ENCODE results near the gene SYT9.

SYT9 gene

GRCh38 chr11:7485186-7486097, 233.7 kb downstream of the SYT9 start, which contains the start of gene OLFML1:
Gene OLFML1, plus strand, starts transcription at chr11:7485506. Its CDS starts 370 bp downstream, at chr11:7485876.
- no peak within 1 kb of the TSS for H3K4me3 ChIP-seq (ENCODE audit: low read length)
- DNase-seq (ENCODE audit: low read depth) = no peak
- TF ChIP-seq CTCF (IDR thresholded peaks at IDR 0.05; ENCODE audit: insufficient read depth, low read depth, low read length, missing control alignments) = no peak

GRCh38 chr11:7486098-7486780, 234.5 kb downstream of the SYT9 start:
- H3K4me3 ChIP-seq (ENCODE audit: low read length) = no peak overlapping the region
- no peak for TF ChIP-seq CTCF (IDR thresholded peaks at IDR 0.05; ENCODE audit: insufficient read depth, low read depth, low read length, missing control alignments)
- DNase-seq (ENCODE audit: low read depth) = no peak

- no peak for DNase-seq (ENCODE audit: low read depth)
- TF ChIP-seq CTCF (IDR thresholded peaks at IDR 0.05; ENCODE audit: insufficient read depth, low read depth, low read length, missing control alignments) = no peak
- H3K4me3 ChIP-seq (ENCODE audit: low read length) = no peak overlapping the region
Observed at GRCh38 chr11:7486781-7487140, 235.1 kb downstream of the SYT9 start.

- no peak for DNase-seq (ENCODE audit: low read depth)
- H3K4me3 ChIP-seq (ENCODE audit: low read length) = no peak overlapping the region
- no peak for TF ChIP-seq CTCF (IDR thresholded peaks at IDR 0.05; ENCODE audit: insufficient read depth, low read depth, low read length, missing control alignments)
Observed at GRCh38 chr11:7487360-7487759, 235.7 kb downstream of the SYT9 start.

- no peak for TF ChIP-seq CTCF (IDR thresholded peaks at IDR 0.05; ENCODE audit: insufficient read depth, low read depth, low read length, missing control alignments)
- DNase-seq (ENCODE audit: low read depth) = no peak
- no peak overlapping the region for H3K4me3 ChIP-seq (ENCODE audit: low read length)
Observed at GRCh38 chr11:7488681-7489080, 237.0 kb downstream of the SYT9 start.

GRCh38 chr11:7489376-7489775, 237.7 kb downstream of the SYT9 start:
- no peak for TF ChIP-seq CTCF (IDR thresholded peaks at IDR 0.05; ENCODE audit: insufficient read depth, low read depth, low read length, missing control alignments)
- DNase-seq (ENCODE audit: low read depth) = no peak
- no peak overlapping the region for H3K4me3 ChIP-seq (ENCODE audit: low read length)

Measured in epithelial cell of esophagus (primary cell).